Measurements from ENCODE around the gene CASP5.
"Not testable (repeated sequence)": the region's sequence is repeated elsewhere in the genome, so short reads cannot be mapped to it uniquely, and the experiment has no call there.

Gene CASP5

DNA sequence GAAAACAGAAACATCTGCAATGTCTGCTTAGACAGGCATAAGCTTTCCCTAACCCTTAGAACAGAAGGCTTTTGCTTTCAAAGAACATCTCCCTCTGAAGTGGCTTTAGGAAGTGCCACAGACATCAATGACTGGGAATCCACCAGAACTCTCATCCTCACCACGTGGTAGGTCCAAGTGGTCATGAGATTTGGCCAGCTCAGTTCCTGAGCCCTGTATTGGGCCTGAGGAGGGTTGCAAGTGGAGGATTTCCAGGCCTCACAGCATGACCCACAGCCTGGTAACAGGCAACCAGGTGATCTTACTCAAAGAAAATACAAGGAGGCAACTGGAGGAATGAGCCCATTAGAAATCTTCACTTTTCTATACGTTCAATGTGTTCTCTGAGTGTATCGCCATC lies 10.4 kb upstream of the CASP5 start:
- peak; percentile 57 to 69 for DNase-seq

DNA sequence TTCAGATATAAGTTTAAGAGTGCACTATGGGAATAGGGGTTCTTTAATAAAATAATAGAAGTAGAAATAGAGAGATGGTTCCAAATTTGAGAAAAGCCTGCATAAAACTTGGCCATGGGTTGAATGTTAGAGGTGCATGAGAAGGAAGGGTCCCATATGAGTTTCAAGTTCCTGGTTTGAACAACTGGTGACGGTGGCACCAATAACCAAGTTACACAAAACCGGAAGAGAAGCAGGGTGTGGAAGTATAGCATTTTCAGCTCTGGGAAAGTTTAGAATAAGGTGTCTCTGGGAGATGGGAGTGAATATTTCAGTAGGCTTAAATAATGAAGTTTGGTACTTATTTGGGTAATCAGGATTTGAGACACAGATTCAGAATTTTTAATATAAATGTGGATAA lies 9.5 kb upstream of the CASP5 start:
- DNase-seq, result peak; percentile 56 to 59

DNA sequence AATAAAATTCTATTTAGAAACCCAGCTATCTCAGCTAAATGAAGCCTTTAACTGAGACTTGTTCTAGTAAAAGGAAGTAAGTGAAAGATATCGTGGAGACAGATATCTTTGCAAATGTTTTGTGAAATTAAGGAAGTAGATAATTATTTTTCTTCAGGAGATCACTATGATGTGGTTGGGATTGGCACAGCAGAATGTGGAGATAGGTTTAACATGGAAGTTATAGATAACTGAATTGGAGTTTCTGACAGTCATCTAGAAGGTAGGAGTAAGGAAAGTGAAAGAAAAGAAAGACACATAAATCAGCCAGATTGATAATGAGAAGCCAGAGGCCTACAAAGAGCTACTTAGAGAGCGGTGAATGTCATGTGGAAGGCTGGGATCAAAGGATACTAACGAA lies 4.7 kb upstream of the CASP5 start:
- peak in 1 of 2 donors; percentile 27 for DNase-seq

DNA sequence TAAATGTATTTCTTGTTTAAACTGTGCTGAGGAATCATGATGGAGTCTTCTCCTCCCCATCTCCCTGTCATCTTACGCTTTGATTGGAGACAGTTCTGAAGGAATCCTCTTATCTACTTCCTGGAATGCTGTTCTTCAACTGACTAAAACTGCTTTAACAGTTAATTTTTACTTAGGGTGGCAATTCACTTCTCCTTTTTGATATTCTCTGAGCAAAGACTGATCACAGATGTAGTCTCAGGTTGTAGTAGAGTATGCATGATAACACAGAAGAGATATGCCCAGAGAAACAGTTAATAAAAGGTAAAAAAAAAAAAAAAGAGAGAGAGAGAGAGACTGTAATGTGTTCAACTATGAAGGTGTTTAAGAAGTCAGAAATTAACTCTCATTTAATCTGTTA lies 1.4 kb upstream of the CASP5 start:
- DNase-seq, result no peak

DNA sequence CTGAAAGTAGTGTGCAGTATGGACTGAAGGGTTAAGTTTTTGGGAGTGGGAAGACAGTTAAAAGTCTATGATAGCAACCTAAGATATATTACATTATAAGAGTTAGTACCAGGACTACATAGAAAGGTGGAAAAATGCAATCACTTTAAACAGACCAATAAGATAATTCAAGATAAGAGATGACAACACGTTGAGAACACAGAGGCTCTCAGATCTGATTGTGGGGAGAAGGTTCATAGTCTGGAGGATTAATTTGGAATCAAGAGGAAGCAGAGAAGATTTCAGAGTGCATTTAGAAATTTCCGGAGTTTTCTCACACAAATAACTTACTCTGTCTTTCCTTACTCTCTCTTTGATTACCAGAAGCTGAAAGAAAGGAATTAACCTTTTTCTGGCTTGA lies 441 bp downstream of the CASP5 start:
- no peak for DNase-seq

DNA sequence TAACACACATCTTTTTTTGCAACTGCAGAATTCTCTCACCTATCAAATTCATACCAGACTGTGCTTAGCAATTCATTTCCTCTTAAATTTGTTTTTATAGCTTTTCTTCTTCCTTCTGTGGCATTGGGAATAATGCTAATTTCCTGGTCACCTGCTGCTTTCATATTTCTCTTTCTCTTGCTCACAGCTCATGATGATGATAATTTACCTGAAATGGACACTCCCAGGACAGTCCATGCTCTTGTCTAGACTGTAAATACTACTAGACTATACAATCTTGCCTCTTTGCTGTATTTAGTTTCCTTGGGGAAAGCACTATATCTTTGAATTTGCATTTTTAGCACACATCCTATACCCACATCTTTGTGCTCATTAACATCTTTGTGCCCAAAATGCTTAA lies 15.5 kb downstream of the CASP5 start:
- no peak for DNase-seq

DNA sequence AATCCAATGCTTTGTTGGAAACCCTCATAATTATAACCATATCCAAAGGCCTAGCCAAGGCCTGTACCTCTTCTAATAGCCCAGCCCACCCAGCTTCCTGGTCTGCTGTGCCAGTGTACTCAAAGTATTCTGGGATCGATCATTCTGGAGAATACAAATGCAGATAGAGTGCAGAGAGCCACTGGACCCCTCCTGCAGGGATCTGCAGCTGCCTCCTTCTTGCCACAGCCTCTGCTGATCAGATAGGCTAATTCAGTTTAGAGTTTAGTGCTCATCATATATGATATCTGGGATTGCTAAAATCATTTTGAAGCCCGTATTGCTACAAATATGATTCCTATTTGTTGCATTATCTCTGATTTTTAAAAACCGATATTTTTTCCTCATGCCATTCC lies 17.5 kb downstream of the CASP5 start:
- no peak for DNase-seq

DNA sequence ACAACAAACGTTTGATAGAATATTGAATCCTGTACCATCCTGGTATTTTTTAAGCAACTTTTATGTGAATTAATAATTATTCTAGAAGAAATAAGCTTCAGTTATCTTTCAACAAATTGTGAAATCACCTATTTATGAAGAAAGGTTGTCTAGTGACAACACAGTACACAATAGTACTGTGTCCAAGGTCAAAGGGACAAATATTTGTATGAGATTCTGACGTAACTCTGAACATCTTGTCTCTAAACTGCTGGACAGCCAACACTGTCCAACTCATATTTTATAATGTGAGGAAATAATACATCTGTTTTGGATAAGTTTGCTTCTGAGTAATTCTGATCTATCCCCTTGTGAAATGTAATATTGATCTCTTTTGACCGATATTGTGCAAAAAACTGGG lies 18.9 kb downstream of the CASP5 start:
- DNase-seq, result no peak

DNA sequence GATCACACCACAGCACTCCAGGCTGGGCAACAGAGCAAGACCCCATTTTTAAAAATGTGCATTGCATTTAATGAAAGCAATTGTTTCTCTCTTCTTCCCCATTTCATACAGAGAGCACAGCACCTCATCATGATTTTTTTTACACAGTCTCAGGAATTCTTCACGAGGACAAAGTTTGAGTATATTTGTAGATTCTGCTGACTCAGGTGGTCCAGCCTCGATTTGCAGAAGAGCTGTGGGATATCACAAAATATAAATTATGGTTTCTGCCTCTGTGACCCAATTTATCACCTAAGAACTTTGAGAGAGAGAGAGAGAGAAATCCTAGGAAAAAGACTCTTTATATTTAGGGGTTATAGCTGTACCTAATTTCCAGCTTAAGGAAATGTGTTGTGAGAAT lies 19.8 kb downstream of the CASP5 start:
- DNase-seq, result no peak

DNA sequence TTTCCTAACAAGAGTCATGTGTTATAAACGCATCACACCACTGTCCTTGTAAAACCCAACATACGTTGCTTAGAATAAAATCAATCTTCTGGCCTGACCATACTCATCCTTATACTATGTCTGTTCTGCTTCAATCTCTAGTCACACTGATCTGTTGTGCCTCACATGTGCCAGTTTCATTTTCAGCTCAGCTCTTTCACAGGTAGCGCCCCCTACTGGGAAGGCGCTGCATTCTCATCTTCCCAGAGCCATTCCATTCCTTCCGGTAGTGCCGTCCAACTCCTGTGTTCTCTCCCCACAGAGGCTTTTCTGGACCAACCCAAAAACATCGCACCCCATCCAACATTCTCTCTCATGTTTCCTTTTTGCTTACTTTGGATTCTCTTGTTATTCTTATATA lies 22.2 kb downstream of the CASP5 start:
- DNase-seq, result peak; percentile 16 to 30

DNA sequence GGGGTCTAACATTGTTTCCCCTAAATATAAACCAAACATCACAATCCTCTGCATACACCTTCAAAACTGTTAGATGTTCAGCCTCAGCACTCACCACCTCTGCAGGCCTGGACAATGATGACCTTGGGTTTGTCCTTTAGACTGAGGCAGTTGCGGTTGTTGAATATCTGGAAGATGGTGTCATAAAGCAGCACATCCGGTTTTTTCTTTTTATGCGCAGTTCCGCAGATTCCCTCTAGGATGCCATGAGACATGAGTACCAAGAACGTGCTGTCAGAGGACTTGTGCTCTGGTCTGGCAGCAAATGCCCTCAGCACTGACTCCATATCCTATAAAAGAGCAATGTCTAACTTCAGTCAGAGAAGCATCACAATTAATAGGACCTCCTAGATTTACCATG lies 22.8 kb downstream of the CASP5 start:
- DNase-seq, result no peak

DNA sequence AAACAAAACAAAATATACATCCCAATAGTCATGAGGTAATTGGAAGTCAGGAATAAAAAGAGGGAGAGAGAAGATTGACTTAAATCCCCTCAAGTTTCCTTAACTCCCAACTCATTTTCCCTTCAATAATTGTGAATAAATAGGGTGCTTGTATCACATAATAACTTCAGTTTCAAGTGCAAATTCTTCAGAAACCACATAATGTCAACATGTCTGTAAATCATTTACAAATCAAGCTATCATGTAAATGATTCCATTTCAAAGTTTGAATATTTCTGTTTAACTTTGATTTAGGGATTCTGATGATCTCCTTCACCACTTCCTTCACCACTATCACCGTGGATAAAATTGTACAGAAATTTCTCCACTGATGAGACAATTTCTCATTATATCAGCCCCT lies 23.2 kb downstream of the CASP5 start:
- DNase-seq, result no peak

DNA sequence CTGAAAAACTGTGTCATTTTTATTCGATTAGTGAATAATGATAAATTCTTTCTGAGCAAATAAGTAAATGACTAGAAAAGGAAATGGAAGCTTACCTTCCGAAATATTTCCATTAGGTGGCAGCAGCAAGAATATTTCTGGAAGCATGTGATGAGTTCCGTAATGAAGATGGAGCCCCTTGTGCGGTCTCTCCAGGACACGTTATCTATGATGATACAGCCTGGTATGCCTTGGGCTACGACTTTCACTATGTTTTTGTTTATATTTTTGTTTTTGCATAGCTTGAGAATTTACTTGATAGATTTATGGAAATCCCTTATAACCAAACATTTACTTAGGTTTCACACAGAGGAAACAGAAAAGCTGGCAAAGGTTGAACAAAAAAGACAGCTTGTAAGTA lies 25.7 kb downstream of the CASP5 start:
- DNase-seq, result no peak

DNA sequence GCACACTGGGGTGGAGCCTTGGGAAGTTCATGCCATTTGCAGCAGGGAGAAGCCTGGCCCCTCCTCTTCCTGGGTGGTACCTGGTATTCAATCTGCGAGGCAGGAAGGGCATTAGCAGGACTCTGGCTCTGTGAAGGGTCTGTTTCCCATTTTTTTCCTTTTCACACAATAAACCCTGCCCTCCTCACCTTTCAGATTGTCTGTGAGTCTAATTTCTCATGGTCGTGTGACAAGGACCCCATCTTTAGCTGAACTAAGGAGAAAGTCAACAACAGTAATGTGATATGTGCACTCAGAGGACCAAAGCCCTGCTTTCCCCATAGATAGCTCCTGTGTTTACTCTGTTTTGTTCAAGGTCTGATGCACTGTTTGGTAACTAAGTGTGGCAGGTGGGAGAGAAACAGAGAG lies 28.0 kb downstream of the CASP5 start:
- DNase-seq, result no peak

DNA sequence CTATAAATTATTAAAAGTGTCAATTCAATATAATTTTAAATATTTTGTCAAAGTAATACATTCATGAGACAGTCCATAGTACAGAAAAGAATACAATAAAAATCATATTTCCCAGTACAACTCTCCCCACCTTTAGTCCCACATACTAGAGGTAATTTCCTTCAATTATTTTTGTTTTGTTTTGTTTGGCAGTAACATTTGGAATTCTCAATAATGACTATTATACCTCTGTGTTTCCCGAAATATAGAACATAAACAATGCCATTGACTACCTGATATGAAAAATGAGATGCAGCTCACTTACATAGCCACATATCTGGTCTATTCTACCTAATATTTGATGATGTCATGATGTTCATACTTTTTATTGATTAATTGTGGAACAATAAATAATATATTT lies 30.2 kb downstream of the CASP5 start:
- no peak for DNase-seq

DNA sequence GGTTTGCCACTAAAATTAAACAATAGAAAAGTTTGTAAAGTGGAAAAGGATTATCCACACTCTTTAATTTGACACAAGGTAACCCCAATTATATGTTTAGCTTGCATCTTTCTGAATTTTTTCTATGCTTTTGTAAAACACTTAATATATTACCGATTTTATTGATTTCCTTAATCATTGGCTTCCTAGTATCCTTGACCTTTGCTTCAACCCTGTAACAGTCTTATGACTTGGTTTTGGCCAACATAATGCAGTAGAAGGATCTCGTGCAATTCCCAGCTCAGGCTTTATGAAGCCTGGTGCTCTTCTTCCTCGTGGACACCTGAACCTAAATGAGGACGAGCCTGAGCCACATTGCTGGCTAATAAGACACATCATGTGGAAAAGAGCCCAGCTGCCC lies 31.0 kb downstream of the CASP5 start:
- no peak for DNase-seq

DNA sequence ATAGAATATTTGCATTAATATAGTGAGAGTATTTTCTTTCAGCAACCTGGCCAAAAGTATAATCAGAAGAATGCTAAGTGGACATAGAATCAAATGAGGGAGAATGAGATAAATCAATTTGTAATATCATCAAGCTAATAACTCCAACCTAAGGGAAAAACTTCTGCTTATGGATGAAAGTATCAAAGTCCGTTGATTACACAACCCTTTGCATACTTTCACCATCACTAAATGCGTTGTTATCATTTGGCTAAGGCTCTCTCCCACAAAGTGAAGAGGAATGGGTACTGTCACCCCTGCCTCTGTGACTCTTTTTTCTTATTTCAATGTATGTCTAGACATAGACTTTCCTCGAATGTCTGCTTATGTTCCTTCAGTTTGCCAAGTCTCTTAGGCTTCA lies 38.2 kb downstream of the CASP5 start:
- no peak for DNase-seq

DNA sequence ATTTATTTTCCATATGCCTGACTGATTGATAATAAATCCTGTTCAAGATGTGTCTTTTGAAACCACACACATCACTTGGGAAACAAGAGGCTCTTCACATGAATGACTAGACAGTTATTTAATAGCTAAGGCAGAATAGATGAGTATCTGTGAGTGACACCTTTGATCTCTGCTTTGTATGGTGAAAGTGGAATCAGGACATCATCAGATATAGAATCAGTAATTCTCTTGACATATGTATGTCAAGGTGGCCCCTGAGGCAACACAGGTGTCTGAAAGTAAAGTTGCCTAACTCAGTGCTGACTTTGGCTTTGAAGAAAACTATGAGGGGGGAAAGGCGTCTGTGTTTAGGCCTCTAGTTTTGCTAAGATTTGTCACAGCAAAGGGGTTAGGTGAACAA lies 43.1 kb downstream of the CASP5 start:
- DNase-seq, result no peak

DNA sequence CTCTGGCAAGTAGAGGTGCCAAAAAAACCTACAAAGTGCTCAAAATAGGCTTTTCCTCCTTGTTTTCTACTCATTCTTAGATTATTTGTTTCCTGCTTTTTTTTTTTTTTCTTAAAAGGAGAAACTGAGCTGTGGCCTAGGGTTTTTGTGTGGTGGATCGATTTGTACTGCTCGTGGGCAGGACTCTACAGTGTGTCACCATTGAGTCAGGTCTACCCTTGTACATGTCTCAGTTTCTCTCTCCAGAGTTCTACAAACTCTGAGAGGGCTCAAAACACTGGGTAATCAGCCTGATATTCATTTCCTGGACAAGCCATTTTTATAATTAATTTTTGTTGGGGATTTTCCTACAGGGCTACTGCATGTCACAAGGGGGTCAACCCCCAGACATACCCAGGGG lies 49.4 kb downstream of the CASP5 start:
- no peak for DNase-seq

DNA sequence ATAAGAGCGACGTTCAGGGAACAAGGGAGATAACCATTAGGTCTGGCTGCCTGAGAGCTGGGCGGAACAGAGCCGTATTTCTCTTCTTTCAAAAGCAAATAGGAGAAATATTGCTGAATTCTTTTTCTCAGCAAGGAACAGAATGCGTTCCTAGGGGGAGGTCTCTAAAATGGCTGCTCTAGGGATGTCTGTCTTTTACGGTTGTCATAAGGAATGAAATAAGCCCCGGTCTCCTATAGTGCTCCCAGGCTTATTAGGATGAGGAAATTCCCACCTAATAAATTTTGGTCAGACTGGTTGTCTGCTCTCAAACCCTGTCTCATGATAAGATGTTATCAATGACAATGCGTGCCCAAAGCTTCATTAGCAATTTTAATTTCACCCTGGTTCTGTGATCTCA lies 50.0 kb downstream of the CASP5 start:
- DNase-seq, result not testable (repeated sequence)

DNA sequence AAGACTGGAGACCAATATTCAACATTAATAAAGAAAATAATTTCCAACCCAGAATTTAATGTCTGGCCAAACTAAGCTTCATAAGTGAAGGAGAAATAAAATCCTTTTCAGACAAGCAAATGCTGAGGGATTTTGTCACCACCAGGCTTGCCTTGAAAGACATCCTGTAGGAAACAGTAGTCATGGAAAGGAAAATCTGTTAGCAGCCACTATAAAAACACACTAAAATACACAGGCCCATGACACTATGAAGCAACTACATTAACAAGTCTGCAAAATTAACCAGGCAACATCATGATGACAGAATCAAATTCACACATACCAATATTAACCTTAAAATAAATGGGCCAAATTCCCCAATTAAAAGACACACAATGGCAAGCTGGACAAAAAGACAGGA lies 52.2 kb downstream of the CASP5 start:
- DNase-seq, result no peak

DNA sequence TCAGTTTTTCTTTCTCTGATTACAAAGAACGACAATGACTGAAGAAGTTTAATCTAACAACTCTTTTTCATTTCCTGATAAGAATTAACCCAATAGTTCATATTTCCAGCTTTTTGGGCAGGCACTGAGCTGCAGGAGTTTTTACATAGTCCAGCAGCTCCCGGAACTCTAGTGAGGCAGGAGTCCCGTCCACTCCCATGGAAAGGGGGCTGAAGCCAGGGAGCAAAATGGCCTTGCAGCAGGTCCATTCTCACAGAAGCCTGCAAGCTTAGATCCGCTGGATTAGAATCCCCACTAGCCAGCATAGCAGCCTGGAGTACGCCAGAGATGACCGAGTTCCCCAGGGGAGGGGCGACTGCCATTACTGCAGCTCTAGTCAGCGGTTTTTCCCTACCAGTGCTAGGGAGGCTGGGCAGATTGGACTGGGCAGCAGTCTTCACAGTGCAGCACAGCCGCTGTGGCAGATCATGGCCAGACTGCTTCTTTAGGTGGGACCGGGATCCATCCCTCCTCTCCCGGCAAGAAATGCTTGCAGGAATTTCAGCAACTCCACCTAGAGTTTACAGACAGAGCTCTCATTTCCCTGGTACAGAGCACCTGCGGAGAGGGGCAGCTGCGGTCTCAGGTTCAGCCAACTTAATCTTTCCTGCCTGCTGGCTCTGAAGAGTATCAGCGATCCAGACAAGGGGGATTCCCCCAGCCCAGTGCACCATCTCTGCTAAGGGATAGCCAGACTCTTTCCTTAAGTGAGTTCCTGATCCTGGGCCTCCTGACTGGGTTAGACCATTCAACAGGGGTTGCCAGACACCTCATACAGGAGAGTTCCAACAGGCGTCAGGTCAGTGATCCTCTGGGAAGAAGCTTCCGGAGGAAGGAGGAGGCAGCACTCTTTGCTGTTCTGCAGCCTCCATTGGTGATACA lies 53.9 kb downstream of the CASP5 start:
- no peak for DNase-seq

DNA sequence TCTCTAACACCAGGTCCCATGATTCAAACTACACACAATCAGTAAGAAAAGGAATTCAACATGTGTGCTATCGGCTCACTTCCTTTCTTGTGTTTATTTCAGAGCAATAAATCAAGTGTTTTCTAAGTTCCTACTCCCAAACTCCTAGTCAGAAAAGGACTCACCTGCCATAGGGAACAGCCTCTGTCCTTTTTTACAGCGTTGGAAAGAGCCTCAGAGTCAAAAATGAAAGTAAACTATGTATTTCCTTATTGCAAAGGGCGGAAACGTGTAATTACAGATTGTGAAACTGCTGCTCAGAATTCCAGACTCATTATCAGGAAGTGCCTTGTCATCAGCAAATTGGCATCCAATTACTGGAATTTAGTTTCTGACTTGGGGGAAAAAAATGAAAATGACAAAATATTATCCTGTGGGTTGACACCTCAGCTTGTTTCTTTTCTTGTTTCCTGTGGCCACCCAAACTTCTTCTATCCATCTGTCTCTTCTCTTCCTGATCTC lies 54.6 kb downstream of the CASP5 start, which contains the start of gene CASP4:
TSS of gene CASP4 (minus strand) at position 220 of the 501 bp plus-strand sequence. CDS start at position 171, 49 bp downstream.
- peak; percentile 82 to 84 for DNase-seq

DNA sequence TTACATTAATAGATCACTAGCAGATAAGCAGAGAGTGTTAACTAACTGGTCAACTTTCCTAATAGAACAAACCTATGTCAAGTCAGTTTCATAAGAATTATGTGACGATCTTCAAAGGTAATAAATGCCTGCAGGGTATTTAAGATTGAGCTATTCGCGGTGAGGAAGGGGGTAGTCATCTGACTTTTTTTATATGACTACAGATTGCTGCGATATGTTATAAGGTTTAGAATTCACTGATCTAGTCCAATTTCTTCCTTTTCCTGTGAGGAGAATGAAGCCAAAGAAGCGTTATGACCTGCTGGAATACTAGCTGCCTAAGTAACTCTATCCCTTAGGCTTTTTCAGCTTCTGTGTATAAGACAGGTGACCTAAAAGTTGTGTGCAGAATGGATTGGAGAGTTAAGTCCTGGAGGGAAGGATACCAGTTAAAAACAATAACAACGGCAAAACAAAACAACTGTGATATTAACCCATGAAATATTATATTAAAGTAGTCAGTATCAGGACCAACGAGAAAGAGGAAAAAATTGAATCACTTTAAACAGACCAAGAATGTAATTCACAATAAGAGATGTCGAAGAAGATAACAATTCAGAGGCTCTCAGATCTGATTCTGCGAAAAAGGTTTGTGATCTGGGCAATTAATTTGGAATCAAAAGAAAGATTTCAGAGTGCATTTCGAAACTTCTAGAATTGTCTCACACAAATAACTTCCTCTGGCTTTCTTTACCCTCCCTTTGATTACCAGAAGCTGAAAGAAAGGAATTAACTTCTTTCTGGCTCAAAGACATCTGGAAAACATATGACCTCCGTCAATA lies 55.2 kb downstream of the CASP5 start:
- no peak for DNase-seq

Measured in inflammatory macrophage (primary cell).